ENCODE measurements around the gene FERMT3.
A peak's percentile ranks its signal among the peaks of the same experiment; 100 is the strongest.

FERMT3 gene

DNA sequence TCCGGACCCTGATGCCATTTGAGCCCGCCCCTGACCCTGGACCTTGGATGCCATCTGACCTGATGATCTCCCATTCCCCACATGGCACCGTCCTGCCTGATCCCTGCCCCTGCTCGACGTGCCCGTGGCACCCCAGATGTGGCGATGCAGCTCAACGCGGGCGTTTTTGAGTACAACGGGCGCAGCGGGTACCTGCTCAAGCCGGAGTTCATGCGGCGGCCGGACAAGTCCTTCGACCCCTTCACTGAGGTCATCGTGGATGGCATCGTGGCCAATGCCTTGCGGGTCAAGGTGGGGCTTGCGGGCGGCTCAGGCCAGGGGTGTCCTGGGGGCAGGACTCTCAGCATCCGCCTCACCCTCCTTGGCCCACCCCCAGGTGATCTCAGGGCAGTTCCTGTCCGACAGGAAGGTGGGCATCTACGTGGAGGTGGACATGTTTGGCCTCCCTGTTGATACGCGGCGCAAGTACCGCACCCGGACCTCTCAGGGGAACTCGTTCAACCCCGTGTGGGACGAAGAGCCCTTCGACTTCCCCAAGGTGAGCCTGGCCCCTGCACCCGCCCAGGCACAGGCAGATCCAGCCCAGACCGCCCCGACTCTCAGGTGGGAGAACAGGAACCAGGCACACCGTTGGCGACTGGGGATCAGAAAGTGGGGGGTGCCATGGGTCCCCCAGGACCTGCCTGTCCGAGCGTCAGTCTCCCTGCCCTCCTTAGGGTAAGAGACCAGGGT lies 55.9 kb downstream of the FERMT3 start:
- TF ChIP-seq CTCF (IDR thresholded peaks at IDR 0.05) (no peak), ZFX (IDR thresholded peaks at IDR 0.05; ENCODE audit: borderline replicate concordance) (no peak)
- H3K27ac ChIP-seq = no peak overlapping the region

- TF ChIP-seq CTCF (IDR thresholded peaks at IDR 0.05) (no peak), ZFX (IDR thresholded peaks at IDR 0.05; ENCODE audit: borderline replicate concordance) (no peak)
These were observed 56.8 kb downstream of the FERMT3 start for GRCh38 chr11:64263021-64263946.

GRCh38 chr11:64263947-64264317 lies 57.4 kb downstream of the FERMT3 start:
- H3K27ac ChIP-seq = no peak overlapping the region
- TF ChIP-seq CTCF (IDR thresholded peaks at IDR 0.05) (no peak), ZFX (IDR thresholded peaks at IDR 0.05; ENCODE audit: borderline replicate concordance) (no peak)

More at GRCh38 chr11:64263021-64263946, 56.8 kb downstream of the FERMT3 start:
- no peak overlapping the region for H3K27ac ChIP-seq

GRCh38 chr11:64264371-64264852 lies 57.9 kb downstream of the FERMT3 start:
- no peak overlapping the region for H3K27ac ChIP-seq
- TF ChIP-seq ZFX (IDR thresholded peaks at IDR 0.05; ENCODE audit: borderline replicate concordance) (no peak), CTCF (IDR thresholded peaks at IDR 0.05) (no peak)

- H3K27ac ChIP-seq = no peak overlapping the region
- TF ChIP-seq CTCF (IDR thresholded peaks at IDR 0.05) (no peak), ZFX (IDR thresholded peaks at IDR 0.05; ENCODE audit: borderline replicate concordance) (no peak)
These were observed 58.9 kb downstream of the FERMT3 start for GRCh38 chr11:64265176-64266160.

GRCh38 chr11:64266339-64266738 lies 59.8 kb downstream of the FERMT3 start:
- peak overlapping the region; percentile 99 for H3K27ac ChIP-seq
- TF ChIP-seq CTCF (IDR thresholded peaks at IDR 0.05) (no peak), ZFX (IDR thresholded peaks at IDR 0.05; ENCODE audit: borderline replicate concordance) (no peak)
